ENCODE results near the gene RAP1A.

- TF ChIP-seq CTCF (conservative IDR thresholded peaks at IDR 0.05 in 1 of 2, IDR thresholded peaks at IDR 0.05 in 1 of 2; ENCODE audit: extremely low read depth in 1 of 2, insufficient read depth in 1 of 2, low read depth in 1 of 2, low read length in 2 of 2) (no peak), EZH2 (IDR thresholded peaks at IDR 0.05; ENCODE audit: borderline replicate concordance, low read length) (no peak)
Observed at GRCh38 chr1:111762332-111762731, 142.7 kb downstream of the RAP1A start.
